GM21360 (cell line): Measurements from ENCODE around the gene RABGGTA.

ENCODE experiments used
- ATAC-seq: cut with Tn5 transposase; IDR thresholded peaks from one replicate; pipeline ENCODE4 v1.9.1; 2021; ENCODE audit warnings: mild to moderate bottlenecking, moderate library complexity; ENCODE audit not compliant: unreplicated experiment

The RABGGTA gene

DNA sequence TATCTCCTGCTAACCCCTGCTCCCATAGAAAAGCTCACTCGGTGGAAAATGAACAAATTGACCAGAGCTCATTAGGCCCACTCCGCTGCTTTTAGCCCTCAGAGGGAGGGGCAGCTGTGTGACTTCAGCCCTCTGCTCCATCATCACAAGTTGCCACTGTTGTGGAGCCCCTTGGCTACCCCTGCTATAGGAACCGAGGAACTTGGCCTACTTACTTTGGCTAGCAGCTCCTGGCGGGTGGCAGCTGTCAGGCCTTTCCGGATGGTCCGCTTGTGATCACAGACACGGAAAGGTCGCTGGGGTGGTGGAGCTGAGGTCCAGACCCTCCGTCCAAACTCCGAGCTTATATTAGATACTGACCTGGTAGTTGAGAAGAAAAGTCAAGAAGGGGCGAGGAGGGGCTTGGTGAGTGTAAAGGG, 35.8 kb upstream of the RABGGTA start:
- no peak for ATAC-seq

DNA sequence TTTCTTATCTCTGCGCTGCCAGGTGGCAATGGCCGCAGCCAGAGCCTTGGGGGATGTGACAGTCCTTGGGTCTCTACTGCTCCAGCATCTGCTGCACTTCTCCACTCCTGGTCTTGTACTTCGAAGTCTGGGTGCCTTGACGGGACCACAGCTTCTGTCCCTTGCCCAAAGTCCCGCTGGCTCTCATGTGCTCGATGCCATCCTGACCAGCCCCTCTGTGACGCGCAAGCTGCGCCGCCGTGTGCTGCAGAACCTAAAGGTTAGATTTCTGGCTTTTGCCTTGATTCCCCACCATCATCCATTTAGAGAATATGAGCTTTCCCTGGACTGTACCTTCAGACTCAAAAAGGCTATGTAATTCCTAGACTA, 32.6 kb upstream of the RABGGTA start:
- no peak for ATAC-seq

DNA sequence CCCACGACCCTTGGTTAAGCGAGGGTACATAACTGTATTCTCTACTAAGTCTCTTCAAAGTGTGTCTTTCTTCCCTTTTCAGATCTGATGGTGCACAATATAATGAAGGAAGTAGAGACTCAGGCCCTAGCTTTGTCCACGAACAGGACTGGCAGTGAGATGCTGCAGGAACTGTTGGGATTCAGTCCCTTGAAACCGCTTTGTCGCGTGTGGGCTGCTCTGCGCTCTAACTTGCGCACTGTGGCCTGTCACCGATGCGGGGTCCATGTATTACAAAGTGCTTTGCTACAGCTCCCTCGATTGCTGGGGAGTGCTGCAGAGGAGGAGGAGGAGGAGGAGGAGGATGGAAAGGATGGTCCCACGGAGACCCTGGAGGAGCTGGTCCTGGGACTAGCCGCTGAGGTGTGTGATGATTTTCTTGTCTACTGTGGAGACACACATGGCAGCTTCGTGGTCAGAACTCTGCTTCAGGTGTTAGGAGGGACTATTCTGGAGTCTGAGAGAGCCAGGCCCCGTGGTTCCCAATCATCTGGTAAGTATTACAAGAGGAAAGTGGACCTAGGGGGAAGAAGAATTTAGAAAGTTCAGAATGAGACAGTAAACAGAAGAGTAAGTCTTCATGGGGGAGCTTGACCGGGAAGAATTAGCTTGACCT, 29.1 kb upstream of the RABGGTA start:
- ATAC-seq: no peak

DNA sequence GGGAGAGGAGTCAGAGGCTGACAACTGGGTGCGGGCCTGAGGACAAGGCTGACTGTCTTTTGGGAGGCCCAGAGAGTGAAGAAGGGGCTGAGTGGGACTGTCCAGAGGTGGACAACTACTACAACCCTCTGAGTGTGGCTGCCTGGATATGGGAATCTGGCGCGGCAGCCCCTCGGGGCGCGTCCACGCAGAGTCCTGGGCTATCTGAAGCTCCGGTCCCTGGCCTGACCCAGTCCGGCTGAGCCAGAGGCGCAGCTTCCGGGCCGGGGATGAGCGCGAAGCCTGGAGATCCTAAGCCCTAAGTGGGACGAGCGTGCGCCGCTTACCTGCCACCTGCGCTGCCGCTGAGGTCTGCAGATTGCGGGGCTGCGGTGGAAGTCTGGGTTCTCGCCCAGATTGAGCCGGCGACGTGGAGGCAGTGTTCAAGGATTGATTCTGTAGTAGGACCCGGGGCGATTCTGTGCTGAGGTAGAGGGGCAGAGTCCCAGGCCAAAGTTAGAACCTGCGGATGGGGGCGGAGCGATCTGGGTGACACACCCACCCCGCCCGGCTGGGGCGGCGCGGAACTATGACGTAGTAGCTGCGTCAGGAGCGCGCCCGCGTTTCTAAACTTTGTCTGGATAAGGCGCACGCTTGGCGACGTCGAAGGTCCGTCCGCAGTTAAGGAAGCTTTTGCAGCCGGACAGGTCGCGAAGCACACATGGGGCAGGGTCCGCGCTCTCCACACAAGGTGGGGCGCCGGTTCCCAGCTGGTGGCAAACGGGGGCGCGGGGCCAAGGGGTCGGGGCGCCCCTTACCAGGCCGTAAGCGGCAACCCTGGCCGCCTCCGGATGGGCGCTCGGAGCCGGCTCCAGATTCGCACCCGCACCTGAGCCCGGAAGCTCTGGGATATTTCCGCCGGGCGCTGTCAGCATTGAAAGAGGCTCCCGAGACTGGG, 28.1 kb upstream of the RABGGTA start, which contains the start of the genes DHRS1 and NOP9:
DHRS1 (minus strand) TSS at position 526 of the 937 bp plus-strand sequence. CDS start 674 bp downstream, outside the sequence.
NOP9 (plus strand) TSS at position 596 of the 937 bp plus-strand sequence; CDS start at position 701, 105 bp downstream.
- peak; percentile 55 for ATAC-seq

DNA sequence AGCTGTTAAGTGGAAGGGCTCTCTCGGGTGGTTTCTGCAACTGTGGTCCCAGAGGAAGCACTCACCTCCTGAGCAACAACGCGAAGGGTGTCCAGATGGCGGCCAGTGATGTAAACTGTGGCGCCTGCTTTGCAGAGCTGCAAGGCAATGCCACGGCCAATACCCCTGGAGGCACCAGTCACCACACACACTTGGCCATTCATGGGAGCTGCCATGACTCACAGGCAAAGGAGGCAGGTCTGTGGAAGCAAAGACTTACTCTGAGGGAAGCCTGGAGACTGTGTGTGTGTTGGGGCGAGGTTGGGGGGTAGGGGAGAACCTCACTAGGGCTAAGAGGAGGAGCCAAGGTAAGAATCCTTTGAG, 27.5 kb upstream of the RABGGTA start:
- peak; percentile 6 for ATAC-seq

DNA sequence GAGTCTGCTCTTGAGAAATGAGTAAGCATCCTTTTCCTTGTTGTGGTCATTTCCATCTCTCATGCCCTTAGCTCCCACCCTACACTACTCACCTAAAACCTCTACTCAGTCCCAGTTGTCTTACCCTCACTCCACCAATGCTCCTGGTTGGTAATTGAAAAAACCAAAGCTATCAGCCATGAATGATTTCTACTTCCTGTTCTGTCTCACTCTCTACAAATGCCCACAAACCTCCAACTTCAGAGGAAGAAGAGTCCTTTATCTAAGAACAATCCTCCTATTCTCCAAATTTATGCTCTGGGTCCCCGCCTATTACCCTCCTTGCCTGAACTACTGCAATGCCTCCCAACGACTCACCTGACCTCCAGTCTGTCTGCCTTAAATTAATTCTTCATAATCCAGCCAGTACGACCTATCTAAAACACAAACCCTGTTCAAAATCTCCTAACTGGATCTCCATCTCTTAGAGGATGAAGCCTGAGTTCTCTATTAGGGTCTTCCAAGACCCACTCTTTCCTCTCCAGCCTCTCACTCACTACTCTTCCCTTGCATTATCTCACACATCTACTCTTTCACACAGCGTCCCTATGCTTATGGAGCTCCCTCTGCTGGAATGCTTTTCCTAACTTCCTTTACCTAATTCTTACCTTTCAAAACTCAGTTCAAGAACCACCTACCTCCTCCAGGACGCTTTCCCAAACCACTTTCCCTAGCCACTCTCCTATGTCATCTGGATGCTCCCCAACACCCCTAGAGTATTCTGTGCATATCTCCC, 26.0 kb upstream of the RABGGTA start:
- peak; percentile 11 for ATAC-seq

DNA sequence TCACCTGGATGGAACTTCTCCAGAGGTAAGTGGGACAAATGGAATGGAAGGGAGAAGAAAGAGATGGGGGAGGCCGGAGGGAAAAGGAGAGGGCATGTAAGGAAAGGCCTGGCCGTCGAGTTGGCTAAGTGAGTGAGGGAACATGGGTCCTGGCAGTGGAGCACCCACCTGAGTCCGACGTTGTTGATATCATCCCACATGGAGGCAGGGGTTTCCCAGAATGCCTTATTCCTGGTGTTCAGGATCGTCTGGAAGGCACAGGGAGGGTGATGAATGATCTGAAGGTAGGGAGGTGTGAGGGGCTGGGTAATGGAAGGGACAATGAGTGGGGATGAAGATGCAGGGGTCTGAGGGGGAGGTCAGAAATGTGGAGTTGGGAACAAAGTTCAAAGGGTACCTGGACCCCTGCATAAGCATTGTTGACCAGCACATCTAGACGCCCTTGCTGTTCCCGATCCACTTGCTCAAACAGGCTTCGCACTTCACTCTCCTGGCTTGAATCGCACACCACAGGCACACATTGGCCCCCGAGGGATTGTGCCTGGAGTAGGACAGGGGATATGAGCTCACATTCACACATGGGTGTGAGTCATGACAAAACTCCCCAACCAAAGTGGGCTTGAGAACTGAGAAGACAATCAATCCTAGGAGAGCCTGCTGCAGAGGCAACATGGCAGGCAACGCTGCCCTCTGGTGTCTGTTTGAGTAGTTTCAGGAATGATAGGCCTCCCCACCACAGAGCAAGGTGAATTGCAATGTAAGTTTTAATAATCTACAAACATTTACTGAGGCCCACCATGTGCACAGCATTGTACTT, 25.2 kb upstream of the RABGGTA start:
- ATAC-seq: peak; percentile 53

DNA sequence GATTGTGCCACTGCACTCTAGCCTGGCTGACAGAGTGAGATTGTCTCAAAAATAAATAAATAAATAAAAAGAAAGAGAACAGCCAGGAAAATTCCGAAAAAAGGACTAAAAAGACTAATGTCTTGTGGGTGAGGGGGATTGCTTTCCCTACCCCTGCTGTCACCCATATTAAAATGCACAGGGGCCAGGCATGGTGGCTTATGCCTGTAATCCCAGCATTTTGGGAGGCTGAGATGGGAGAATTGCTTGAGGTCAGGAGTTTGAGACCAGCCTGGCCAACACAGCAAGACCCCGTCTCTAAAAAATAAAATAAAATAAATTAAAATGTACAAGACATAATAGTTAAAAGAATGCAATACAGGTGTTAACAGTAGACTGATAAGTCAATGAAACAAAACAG, 22.1 kb upstream of the RABGGTA start:
- ATAC-seq: no peak

DNA sequence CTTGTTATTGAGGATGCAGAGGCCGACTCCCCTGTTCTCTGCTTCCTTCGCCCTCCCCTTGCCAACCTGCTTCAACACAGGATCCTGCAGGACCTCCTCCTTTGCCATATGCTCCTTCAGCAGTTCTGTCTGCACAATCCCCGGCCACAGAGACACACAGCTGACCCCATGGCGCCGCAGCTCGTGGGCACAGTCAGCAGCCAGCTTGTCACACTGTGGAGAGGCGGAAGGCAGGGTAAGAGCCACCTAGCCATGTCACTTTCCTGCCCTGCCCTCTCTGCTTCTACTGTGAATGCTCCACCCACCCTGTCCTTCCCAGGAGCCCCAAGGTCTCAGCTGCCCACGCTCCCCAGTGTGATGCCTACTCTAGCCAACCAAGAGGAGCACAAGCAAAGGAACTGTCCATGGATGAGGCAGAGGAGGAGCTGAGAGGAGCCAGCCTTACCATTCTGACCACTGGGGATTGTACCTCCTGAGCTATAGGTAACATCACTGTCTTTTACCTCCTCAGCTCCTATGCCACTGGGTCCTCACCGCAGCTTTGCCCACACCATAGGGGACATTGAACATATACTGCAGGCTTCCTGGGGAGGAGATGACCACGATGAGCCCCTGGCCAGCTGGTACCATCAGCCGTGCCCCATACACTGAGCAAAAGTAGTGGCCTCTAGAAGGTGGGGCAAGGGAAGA, 20.9 kb upstream of the RABGGTA start:
- no peak for ATAC-seq

DNA sequence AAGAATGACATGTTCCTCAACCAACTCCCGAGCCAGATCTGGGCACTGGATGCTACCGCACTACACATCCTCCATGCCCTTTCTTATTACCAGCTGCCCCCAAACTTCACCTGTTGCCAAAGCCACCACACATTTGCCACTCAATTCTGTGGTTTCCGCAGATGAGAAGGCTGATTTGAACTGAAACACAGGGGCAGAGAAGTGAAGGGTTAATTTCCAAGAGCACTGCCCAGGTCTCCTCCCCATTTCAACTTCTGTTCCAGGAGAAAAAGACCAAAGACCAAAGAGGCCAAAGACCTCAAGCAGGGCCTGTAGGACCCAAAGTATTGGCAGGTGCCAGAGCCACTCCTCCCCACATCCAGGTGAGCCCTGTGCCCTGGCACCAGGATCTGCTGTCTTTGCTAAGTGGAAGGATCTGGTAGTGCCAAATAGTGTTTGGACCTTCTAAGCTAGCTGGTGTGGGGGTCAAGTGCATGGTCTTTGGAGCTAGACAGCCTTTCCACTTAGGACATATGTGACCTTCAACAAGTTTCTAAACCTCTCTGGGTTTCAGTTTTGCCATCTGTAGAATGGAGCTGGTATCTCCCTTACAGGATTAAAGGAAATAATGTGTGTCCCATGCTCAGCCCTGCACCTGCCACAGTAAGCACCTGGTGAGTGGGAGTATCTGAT, 20.2 kb upstream of the RABGGTA start:
- no peak for ATAC-seq

DNA sequence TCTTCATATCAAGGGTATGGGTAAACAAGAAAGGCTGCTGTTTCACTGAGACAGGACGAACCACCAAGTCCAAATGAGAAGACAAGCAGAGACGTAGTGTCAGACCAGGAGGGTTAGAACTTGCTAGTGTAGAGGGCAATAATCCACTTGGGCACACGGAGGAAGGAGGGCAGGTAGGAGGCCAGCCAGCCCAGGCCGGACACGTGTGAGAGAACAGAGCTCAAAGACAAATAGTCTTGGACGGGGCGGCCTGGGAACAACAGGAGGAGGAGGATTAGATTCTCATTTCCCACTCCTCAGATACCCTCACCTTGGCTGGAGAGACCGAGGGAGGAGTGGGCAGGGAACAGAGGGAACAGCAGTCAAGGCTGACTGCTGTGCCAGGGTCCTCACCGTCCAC, 19.3 kb upstream of the RABGGTA start:
- ATAC-seq: no peak

DNA sequence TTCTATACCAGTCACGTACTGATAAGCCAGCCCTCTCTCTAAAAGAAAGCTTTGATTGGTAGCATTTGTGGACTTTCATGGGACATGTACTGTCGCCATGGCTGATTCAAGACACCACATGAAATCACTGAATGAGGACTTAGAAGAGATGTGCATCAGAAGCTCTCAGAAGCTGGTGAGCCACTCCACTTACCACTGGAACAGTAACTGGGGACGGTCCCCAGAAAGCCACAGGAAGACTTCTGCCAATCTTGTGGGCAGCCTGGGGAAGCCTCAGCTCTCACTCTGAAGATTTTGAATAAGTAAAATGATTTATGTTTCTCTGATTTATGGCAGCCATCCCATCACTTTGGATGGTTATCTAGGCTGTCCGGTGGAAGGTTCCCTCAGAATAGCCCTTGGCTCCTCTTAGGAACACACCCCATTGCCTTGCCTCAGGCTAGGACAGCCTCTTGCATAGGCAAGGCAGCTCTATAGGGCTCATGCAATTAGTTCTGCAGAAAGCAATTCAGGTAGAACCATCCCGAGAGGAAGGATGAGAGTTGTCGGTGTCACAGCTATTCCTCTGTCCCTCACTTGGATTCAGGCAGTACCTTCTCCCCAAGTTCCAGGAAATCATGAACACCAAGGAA, 18.4 kb upstream of the RABGGTA start:
- ATAC-seq: peak; percentile 61

DNA sequence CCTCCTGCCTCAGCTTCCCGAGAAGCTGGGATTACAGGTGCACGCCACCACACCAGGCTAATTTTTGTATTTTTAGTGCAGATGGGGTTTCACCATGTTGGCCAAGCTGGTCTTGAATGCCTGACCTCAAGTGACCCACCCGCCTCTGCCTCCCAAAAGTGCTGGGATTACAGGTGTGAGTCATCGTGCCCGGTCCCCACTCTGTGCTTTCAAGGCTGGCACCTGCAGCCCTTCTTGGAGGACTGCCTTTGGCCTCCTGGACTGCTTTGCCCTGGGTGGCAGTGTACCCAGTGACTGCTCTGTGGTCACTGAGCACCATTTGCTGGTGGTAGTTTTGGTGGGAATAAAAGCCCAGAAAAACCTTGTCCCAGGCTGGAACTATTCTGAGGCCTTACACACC, 15.6 kb upstream of the RABGGTA start:
- no peak for ATAC-seq

DNA sequence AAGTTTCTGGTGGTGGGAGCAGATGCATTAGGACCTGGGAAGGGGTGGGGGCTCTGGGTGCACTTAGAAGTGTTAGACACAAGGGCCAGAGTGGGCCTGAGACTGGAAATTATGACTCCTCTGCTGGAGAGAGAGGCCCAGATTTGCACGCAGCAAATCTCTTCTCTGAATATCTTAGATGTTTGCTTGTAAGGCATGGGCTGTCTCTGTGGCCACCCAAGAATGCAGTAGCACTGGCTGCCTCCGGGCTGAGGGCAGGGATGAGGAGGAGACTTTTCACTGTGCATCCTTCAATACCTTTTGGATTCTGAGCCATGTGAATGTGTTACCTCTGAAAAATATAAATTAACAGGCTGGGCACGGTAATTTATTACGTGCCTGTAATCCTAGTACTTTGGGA, 14.0 kb upstream of the RABGGTA start:
- ATAC-seq: no peak

DNA sequence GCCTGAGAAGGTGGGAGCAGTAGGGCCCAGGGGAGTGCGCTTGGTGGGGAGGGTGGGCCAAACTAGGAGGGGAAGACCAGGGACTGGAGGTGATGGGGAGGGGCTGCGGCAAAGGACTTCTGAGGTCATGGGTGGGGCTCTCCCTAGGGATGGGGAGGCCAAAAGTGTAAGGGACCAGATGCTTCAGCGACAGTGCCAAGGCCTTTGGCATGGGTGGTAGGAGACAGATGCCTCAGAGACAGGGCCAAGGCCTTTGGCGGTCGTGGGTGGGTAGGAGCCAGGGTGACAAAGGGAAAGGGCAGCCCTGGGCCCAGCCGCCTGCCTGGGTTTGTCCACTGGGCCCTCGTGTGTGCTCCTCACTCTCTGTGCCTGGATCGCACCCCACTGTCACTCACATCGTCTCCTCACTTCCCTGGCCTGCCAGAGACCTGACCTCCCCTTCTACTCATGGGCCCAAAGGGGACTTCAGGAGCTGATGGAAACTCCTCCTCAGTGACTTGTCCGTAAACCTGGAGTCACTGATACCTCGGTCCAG, 13.2 kb upstream of the RABGGTA start:
- ATAC-seq: no peak

DNA sequence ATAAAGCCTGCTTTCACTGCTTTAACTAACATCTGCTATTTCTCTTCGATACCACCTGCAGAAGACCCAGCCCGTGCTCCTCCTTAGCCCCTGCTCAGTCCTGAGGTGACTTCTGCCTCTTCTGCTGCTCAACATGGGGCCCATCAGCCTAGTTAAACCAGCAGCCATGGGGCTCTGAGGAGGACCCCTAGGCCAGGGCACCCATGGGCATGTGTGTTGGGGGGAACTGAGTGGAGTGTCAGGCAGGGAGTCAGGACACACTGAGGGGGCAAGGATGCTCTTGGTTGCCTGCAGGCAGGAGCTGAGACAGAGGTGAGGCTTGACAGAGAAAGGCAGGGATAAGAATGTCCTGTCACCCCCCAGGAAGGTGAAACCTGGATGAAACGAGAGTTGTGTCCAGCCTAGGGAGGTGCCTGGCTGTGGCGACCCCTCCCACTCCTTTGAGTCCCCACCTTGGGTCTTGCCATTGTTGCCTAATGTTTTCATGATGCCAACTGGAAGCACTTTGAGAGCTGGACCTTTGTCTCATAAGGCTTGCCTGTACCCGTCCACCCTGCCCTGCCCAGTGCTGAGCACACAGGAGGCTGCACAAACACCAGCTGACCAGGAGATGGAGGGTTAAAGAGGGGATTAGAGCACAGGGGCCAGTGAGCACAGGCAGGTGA, 12.5 kb upstream of the RABGGTA start:
- ATAC-seq: no peak

DNA sequence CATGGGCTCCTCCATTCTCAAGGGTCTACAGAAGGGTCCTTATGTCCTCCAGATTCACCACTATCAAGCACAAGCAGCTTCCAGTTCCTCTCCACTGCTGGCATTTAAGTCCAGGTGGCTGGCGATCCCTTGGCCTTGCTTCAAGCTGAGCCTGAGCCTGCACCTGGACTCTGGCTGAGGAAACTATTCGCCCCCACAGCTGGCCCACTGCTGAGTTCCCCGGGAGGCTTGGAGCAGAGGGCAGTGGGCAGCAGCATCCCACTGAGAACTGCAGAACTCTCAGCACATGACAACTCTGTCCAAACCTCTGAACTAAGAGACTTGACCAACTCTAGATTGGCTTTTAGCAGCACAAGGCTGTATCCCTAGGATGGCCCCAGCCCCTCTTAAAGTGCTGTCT, 11.3 kb upstream of the RABGGTA start:
- ATAC-seq: no peak

DNA sequence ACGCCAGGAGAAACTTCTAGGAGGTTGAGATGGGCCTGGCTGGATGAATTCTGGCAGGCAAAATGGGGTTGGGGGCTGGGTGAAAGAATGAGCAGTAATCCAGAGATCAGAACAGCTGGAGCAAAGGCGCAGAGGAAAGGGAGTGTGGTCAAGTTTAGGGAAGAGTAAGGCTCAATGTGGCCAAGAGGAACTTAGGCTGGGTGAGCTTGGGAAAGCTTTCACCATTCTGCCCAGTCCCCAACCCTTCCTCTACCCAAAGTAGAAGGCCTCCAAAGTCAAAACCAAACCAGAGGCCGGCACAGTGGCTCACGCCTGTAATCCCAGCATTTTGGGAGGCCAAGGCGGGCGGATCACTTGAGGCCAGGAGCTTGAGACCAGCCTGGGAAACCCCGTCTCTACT, 10.2 kb upstream of the RABGGTA start:
- ATAC-seq: no peak
